ENCODE measurements around the gene ARCN1.
"Not testable (repeated sequence)": the region's sequence is repeated elsewhere in the genome, so short reads cannot be mapped to it uniquely, and the experiment has no call there.

Gene ARCN1

GRCh38 chr11:118607401-118608359 lies 35.5 kb downstream of the ARCN1 start, which contains the start of gene PHLDB1:
Gene PHLDB1 (plus strand): TSS chr11:118607615. CDS start chr11:118613837, 6,222 bp downstream.
- peak; percentile 80 for DNase-seq

- DNase-seq: peak; percentile 74
Measured at GRCh38 chr11:118608360-118609227, 36.4 kb downstream of the ARCN1 start.

DNA sequence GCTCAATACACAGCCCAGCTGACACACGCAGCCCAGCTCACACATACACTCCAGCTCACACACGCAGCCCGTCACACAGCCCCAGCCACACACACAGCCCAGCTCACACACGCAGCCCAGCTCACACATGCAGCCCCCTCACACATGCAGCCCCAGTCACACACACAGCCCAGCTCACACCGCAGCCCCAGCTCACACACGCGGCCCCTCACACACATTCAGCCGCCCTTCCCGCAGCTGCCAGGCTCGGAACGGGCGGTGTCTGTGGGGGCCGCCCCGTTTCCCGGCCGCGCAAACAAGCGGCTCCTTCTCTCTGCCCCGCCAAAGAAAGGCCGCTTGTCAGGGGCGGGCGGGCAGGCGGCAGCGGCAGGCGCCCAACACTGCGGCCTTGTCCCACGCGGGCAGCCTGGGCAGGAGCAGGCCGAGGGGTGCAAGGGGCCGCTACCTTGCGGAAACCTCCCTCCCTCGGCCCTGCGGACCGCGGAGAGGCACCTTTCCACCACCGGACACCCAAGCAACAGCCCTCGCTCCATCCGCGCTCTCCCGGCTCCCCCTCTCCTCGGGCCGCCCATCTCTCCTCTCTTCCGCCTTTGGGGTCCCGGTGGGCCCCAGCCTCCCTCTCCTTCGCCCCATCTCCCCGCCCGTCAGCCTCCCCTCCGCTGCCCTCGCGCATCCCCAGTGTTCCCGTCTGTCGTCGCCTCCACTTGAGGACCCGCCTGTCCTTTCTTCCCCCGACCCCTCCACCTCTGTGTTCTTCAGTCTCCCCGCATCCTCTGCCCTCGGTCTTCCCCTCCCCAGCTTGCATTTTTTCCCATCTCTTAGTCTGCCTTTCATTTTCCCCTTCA lies 37.4 kb downstream of the ARCN1 start:
- DNase-seq: peak; percentile 74

DNA sequence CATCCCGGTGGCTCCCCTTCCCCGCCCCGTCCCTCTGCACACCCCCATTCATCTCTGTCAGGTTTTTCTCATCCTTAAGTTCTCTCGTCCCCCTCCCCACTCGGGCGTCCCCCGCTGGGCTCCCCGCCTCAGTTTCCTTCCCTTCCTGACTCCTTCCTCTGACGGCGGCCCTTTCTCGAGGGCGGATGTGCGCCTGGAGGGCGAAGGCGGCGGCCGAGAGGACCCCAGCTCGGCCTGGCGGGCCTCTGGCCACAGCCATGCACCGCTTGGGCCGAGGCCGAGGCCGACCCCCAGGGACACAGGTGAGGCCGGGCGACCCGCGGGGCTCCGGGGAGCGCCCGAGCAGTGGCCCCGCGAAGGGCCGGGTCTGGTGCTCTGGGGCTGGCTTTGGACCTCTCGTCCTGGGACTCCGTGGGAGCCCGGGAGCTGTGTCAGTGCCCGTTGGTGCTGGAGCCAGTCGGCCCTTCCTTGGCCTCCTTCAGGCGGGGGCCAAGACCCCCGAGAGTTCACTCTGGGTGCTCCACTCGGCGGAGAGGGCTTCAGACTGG lies 38.1 kb downstream of the ARCN1 start:
- peak; percentile 59 for DNase-seq

- peak; percentile 82 for DNase-seq
Measured at GRCh38 chr11:118610773-118611432, 38.7 kb downstream of the ARCN1 start.

- DNase-seq: not testable (repeated sequence)
Measured at GRCh38 chr11:118611433-118611795, 39.2 kb downstream of the ARCN1 start.

GRCh38 chr11:118612378-118612777 lies 40.2 kb downstream of the ARCN1 start:
- DNase-seq: no peak

- no peak for DNase-seq
Measured at GRCh38 chr11:118614511-118614910, 42.3 kb downstream of the ARCN1 start.

DNA sequence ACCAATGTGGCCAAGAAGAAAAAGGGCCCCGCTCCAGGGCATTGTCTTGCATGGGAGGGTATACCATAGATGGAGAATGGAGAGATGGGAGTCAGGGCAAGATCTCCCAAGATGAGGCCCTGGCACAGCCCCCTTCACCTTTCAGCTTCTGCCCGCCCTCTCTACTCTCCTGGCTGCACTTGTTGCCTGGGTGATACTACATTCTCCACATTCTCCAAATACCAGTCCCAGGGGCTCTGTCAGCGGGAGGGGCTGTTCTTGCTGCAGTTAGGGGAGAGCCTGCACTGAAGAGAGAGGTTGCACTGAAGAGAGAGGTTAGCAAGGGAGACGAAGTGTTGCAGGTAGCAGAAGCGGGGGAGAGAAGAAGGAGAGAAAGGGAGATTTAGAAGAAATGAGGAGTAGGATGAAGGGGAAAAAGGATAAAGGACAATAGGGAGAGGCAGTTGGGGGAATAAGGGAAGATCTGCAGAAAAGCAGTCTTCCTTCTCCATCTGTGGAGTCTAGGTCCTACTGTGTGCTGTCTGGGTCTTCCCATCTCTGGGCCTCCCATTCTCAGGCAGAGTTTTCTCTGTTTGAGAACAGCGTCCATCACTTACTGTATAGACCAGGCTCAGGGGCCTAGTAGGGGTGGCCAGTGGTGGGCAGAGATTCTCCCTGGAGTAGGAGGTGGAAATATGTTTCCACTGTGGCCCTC lies 43.2 kb downstream of the ARCN1 start:
- peak; percentile 45 for DNase-seq

- peak; percentile 43 for DNase-seq
Measured at GRCh38 chr11:118615976-118616371, 43.8 kb downstream of the ARCN1 start.

GRCh38 chr11:118618115-118618990 lies 46.1 kb downstream of the ARCN1 start:
- DNase-seq: peak; percentile 63

GRCh38 chr11:118618991-118619375 lies 46.8 kb downstream of the ARCN1 start:
- DNase-seq: no peak

DNA sequence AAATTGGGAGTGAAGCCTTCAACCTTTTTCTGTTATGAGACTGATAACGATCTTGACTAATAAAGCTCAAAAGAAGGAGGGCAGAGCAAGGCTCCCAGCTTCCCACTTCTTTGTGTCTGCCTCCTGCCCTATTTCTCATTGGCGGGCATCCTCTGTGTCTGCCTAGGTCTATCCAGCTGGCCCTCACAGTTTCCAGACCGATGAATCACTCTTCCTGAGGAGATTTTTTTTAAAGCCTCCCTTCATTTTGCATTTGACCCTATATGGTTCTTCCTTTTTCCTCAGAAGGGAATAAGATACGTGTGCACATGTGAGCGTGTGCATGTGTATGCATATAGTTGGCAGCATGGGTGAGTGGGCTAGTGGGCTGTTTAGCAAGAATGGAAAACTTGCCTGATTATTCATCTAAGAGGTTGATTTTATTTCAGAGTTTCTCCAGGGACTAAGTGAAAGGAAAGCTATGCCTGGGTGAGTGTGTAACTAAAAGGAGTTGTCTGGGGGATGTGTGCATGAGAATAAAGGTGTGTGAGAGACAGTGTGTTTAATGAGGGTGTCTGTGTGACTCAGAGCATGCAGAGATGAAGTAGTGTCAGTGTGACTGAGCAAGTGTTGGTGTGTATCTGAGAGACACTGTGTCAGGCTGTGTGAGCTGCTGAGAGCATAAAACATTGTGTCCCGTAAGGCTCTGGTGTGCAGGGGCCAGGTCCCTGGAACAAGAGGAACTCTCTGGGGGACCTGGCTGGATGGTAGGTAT lies 47.4 kb downstream of the ARCN1 start:
- no peak for DNase-seq

DNA sequence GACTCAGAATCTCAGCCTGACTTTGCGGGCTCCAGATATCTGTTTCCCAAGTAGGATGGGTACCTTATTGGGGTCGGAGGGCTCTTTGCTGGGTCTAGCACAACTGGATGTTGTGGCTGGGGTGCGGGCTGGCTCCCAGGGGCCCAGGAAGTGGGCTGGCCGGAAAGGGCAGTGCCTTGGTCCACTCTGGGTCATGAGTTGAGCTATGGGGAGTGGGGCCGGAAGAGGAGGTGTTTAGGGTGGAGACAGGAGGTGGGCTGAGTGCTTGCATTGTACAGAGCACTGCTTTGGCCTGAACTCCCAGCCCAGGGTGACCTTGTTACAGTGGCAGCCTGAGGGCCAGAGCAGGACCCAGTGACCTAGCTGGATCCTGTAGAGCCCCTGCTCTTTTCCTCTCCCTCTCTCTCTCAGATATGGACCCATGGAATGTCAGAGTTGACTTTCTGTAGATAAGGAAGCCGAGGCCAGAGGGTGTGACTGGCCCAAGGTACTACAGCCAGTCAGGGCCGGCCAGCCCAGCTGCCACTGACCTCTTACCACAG lies 48.4 kb downstream of the ARCN1 start:
- DNase-seq: no peak

DNA sequence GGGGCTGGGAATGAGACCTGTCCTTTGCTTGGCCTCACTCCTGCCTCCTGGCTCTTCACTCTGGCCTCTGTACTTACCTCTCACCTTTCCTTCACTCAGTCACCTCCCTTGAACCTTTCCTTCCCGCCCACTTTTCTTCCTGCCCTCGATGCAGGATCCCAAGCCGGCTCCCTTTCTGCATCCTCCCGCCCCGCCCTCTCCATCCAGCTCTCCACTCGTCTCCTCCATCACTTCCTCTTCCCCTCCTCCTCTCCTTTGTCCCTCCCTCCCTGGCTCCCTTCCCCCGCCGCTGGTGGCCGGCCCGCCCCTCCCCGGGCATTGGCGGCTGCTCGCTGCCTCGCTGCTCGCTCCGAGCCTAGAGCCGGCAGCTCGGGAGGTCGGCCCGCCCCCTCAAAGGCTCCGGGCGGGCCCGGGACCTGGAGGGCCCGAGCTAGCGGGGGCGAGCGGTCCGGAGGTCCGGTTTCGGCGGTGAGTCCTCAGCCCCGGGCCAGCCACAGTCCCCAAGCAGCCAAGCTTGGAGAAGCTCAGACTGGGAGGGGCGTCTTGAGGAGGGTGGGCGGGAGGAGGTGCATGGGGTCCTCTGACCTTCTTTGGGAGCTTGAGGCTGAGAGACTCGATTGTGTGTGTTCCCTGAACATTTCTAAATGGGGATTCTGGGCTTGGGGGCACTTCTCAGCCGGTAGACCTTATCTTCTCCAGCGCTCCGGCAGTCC lies 49.0 kb downstream of the ARCN1 start:
- DNase-seq: peak; percentile 85

DNA sequence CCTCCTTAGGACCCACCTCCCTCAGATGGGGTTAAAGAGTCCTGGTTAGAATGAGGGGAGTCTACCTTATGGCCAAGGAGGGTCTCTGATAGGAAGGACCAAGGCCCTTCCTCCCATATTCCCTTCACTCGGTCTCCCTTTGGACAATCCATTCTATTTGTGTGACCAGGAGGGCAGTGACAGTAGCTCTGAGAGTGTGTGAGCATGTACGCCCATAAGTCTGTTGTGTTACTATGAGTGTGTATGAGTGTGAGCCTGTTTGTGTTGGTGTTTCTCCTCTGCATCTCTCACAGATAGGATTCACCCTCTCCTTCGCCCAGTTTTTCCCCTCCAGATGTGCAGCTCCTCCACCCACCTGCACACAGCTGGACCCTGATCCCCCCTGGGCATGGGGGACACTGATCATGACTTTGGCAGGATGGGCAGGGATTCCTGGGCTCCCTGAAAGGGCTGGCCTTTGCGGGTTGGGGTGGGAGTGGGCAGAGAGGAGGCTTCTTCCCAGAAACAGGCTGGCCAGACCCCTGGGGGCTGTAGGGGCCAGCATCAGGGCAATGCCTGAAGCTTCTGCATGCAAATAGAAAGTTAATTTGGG lies 49.7 kb downstream of the ARCN1 start:
- no peak for DNase-seq

DNA sequence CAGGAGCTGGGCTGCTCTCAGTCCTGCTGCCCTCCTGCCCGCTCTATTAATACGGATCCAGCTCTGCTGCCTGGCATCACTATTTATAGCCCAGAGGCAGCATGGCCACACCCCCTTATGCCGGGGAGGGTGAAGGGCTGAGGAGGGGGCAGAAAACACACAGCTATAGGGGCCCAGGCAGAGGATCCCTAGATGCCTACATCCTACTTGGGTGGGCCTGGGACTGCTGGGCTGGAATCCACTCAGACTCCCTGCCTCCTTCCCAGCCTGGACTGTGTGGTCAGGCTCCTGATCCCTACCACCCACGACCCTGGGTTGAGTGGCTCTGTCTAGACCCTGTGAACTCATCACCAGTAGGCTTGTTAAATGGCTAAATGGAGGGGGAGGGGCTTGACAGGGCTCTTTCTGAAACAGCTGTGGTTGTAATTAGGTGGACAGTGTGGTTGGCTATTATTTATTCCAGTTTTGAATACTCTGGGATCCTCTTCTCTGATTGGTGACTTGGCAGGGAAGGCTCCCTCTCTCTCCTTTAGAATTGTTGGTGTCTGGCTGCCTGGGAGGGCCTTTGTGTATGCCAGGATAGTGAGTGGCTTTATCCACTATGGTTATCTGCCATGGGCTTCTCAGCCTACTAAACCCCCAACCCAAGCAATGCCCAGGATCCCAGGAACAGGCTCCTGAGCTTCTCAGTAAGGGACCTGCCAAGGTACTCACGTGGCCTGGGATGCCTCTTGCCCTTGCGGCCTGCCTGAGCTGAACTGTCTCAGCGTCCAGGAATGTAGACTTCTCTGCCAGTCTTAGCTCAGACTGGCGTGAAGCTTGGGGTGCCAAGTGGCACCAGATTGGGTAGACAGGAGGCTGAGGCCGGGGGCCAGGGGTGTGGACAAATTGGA lies 50.4 kb downstream of the ARCN1 start:
- peak; percentile 79 for DNase-seq

Measured in retina (tissue), 1 donor.